Measurements from ENCODE around the gene BOC.

- TF ChIP-seq CTCF (IDR thresholded peaks at IDR 0.05 in 4 of 5, conservative IDR thresholded peaks at IDR 0.05 in 1 of 5) (no peak), POLR2A (IDR thresholded peaks at IDR 0.05) (no peak)
Observed at GRCh38 chr3:113194823-113195401, 16.4 kb upstream of the BOC start.
